ENCODE data around the gene EDAR.

The EDAR gene

GRCh38 chr2:108938077-108938710 is 50.8 kb downstream of the EDAR start:
- no peak for DNase-seq

- DNase-seq, result no peak
These were observed 51.5 kb downstream of the EDAR start for GRCh38 chr2:108937367-108938017.

- no peak for DNase-seq
These were observed 52.2 kb downstream of the EDAR start for GRCh38 chr2:108936866-108937265.

GRCh38 chr2:108936076-108936864 is 52.8 kb downstream of the EDAR start:
- DNase-seq, result no peak

- DNase-seq, result no peak
These were observed 53.7 kb downstream of the EDAR start for GRCh38 chr2:108935271-108935741.

- no peak for DNase-seq
These were observed 54.3 kb downstream of the EDAR start for GRCh38 chr2:108934583-108935245.

- no peak for DNase-seq
These were observed 54.9 kb downstream of the EDAR start for GRCh38 chr2:108934151-108934550.

GRCh38 chr2:108933691-108934117 is 55.3 kb downstream of the EDAR start:
- DNase-seq, result no peak

GRCh38 chr2:108932736-108933332 is 56.2 kb downstream of the EDAR start:
- DNase-seq, result no peak

GRCh38 chr2:108931372-108931771 is 57.6 kb downstream of the EDAR start:
- no peak for DNase-seq

GRCh38 chr2:108929807-108930425 is 59.1 kb downstream of the EDAR start:
- DNase-seq, result no peak

- DNase-seq, result no peak
These were observed 60.2 kb downstream of the EDAR start for GRCh38 chr2:108928660-108929377.

- peak; percentile 21 for DNase-seq
These were observed 60.9 kb downstream of the EDAR start for GRCh38 chr2:108927936-108928659.

GRCh38 chr2:108927405-108927804 is 61.6 kb downstream of the EDAR start:
- DNase-seq, result no peak

GRCh38 chr2:108926561-108927380 is 62.2 kb downstream of the EDAR start:
- DNase-seq, result no peak

GRCh38 chr2:108925735-108926134 is 63.3 kb downstream of the EDAR start:
- no peak for DNase-seq

GRCh38 chr2:108925286-108925685 is 63.7 kb downstream of the EDAR start:
- DNase-seq, result no peak

GRCh38 chr2:108924580-108925251 is 64.3 kb downstream of the EDAR start:
- no peak for DNase-seq
